Effector CD4-positive, alpha-beta T cell (primary cell): ENCODE measurements around the gene GRK5.
"Not testable (repeated sequence)": the region's sequence is repeated elsewhere in the genome, so short reads cannot be mapped to it uniquely, and the experiment has no call there.

Source experiments
- DNase-seq: peaks from one replicate; pipeline ENCODE4 v3.0.0-alpha.2; 2020

The GRK5 gene

GRCh38 chr10:119225083-119225658 is 17.8 kb downstream of the GRK5 start:
- DNase-seq, result no peak

GRCh38 chr10:119227825-119228224 is 20.5 kb downstream of the GRK5 start:
- no peak for DNase-seq

- no peak for DNase-seq
These were observed 24.3 kb downstream of the GRK5 start for GRCh38 chr10:119231654-119232053.

- DNase-seq, result not testable (repeated sequence)
These were observed 25.1 kb downstream of the GRK5 start for GRCh38 chr10:119232439-119232838.

GRCh38 chr10:119233123-119233820 is 25.9 kb downstream of the GRK5 start:
- no peak for DNase-seq

GRCh38 chr10:119233821-119234220 is 26.4 kb downstream of the GRK5 start:
- no peak for DNase-seq

GRCh38 chr10:119235356-119235755 is 28.0 kb downstream of the GRK5 start:
- DNase-seq, result no peak

GRCh38 chr10:119237722-119238436 is 30.5 kb downstream of the GRK5 start:
- no peak for DNase-seq

- no peak for DNase-seq
These were observed 31.2 kb downstream of the GRK5 start for GRCh38 chr10:119238577-119238976.

GRCh38 chr10:119239015-119239414 is 31.6 kb downstream of the GRK5 start:
- not testable (repeated sequence) for DNase-seq

- not testable (repeated sequence) for DNase-seq
These were observed 32.3 kb downstream of the GRK5 start for GRCh38 chr10:119239630-119240029.

GRCh38 chr10:119241066-119241465 is 33.7 kb downstream of the GRK5 start:
- no peak for DNase-seq

GRCh38 chr10:119242186-119242585 is 34.8 kb downstream of the GRK5 start:
- no peak for DNase-seq

GRCh38 chr10:119243488-119243887 is 36.1 kb downstream of the GRK5 start:
- DNase-seq, result no peak

GRCh38 chr10:119243967-119244366 is 36.6 kb downstream of the GRK5 start:
- no peak for DNase-seq

GRCh38 chr10:119245272-119245671 is 37.9 kb downstream of the GRK5 start:
- no peak for DNase-seq

DNA sequence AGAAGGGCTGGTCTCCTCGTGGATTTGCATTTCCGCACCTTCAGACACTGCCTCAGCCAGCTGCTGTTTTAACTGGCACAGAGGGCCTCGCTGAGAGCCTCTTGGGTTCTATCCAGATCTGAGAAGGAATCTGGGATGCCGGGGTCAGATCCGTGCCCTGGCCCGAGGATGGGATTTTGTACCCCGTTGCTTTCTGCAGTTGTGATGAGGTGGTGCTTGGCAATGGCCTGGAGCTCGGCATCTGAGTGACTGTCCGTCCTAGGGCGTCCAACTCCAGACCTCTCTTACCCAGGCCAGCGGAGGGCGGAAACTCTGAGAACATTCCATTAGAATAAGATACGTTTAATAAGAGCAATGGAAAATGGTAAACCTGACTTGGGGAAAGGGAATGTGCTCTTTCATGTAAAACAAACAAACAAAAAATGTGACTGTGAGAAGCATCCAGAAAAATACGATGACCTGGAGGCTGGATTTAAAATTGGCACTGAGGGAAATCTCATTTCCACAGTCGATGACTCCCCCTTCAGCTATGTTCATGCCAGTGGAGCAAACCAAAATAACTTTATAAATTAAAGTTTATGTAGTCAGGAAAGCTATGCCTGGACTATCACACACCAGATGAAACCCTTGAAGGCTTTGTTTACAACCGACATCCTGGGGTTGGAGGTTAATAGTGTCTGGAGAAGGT is 39.6 kb downstream of the GRK5 start:
- DNase-seq, result no peak

- DNase-seq, result no peak
These were observed 40.2 kb downstream of the GRK5 start for GRCh38 chr10:119247550-119247894.

DNA sequence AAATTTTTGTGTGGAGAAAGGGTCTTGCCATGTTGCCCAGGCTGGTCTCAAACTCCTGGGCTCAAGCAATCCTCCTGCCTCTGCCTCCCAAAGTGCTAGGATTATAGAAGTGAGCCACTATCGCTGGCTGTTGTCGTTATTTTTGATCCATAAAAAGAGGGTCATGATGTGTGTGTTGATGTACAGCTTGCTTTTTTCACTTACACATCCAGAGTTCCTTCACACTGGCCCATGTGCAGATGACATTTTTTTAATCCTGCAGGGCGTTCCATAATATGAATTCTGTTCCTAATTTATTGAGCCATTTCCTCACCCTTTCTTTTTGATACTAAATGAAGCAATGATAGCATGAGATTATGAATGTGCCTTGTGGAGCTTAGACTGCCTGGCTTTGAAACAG is 40.8 kb downstream of the GRK5 start:
- DNase-seq, result no peak

DNA sequence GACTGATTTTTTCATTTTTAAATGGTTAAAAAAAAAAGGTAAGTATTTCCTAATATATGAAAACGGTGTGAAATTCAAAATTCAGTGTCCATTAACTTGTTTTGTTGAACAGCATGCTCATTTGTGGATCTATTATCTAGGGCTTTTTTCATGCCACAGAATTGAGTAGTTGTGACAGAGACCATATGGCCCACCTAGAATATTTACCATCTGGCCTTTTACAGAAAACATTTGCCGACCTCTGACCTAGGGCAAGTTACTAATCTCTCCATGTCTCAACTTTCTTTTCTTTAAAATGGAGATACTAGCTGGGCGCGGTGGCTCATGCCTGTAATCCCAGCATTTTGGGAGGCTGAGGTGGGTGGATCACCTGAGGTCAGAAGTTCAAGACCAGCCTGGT is 41.3 kb downstream of the GRK5 start:
- no peak for DNase-seq

- DNase-seq, result no peak
These were observed 43.4 kb downstream of the GRK5 start for GRCh38 chr10:119250641-119251314.

DNA sequence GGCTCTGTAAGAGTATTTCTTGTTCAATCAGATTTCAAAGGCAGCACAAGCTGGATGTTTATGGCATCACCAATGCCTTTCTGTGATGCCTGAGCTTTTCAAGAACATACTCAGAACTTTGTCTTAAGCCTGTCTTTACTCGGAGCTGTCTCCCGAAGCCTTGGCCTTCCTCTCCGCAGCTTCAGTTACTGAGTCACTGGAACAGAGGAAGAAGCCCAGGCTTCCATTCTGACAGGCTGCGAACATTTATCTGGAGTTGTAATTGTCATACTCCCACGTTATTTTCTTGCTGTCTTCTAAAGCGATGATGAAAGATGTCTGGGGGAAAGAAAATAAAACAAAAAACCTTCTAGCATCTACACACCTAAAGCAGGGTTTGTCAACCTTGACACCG is 43.9 kb downstream of the GRK5 start:
- no peak for DNase-seq

DNA sequence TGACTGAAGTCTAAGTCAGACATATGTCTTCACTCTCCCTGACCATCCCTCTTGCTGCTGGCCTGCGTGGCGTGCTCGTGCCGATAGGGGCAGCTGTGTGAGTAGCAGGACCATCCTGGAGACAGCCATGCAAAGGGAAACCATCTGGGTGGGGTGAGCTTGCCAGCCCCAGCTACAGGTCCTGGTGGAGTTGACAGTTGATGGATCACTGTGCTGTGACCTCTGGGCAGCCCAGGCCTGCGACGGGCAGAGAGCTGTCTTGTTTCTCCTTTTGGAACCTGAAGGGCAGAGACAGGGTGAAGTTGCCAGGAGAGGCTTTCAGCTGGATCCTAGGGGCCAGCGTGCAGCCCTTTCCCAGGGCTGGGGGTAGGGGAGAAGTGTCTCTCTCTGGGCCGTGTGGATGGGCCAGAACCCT is 44.7 kb downstream of the GRK5 start:
- no peak for DNase-seq
